ENCODE data around the gene ABT1.

The ABT1 gene

GRCh38 chr6:26593278-26594130 is 3.2 kb upstream of the ABT1 start:
- no peak for TF ChIP-seq CTCF (IDR thresholded peaks at IDR 0.05)
- Histone ChIP-seq H3K36me3 (ENCODE audit: control insufficient read depth, insufficient read depth, low read length) (no peaks in the 10 kb centered on the region), H3K9me3 (ENCODE audit: control insufficient read depth, low read length) (no peaks in the 10 kb centered on the region), H3K9ac (no peak overlapping the region), H3K4me1 (peaks cover 3% of the 10 kb centered on the region), H2AFZ (no peak overlapping the region), H3K4me3 (ENCODE audit: low read depth, low read length) (no peak overlapping the region), H3K27me3 (ENCODE audit: control insufficient read depth, insufficient read depth, low read length) (no peaks in the 10 kb centered on the region), H3K27ac (no peak overlapping the region), H3K79me2 (no peaks in the 10 kb centered on the region), H3K4me2 (ENCODE audit: low read length) (no peak overlapping the region)

GRCh38 chr6:26594131-26594498 is 2.6 kb upstream of the ABT1 start:
- no peaks in the 10 kb centered on the region for H3K27me3 ChIP-seq (ENCODE audit: control insufficient read depth, insufficient read depth, low read length)

DNA sequence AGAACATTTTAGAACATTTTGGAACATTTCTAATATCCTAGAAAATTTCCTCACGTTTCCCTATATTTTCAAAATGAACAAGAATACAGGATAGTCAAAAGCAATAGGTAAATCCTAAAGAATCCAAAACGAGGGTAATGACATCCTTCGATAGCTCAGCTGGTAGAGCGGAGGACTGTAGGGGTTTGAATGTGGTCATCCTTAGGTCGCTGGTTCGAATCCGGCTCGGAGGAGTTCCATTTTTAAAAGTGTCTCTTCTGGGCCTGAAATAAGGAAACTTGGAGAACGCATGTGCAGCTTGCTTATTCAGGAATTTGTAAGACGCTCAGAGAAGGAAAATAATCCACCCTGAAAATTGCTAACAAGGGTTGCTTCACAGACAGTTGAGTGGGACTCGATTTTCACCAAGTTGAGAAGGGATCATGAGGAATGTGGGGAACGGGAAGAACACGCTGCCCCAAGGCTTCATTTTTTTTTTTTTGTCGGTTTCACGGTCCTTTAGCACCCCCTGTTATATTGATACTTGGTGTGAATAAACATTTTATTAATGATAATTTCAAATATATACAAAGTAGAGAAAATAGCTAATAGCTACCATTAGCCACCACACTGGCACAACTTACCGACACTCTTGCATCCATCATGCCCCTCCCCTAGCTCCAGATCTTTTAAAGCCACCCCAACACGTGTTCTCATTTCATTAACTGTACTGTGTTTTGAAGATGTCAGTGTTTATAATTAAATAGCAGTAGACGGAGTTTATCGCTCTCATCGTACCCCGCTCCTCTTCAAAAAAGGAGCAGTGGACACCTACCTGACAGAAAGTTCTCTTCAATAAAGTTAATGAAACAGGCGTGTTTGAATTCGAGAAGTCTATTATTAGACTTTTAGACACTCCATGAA is 1.8 kb upstream of the ABT1 start:
- Histone ChIP-seq H3K4me2 (ENCODE audit: low read length) (peak overlapping the region; percentile 90), H3K4me1 (peaks cover 3% of the 10 kb centered on the region), H3K27me3 (ENCODE audit: control insufficient read depth, insufficient read depth, low read length) (no peaks in the 10 kb centered on the region), H3K9ac (no peak overlapping the region), H3K9me3 (ENCODE audit: control insufficient read depth, low read length) (no peaks in the 10 kb centered on the region), H3K4me3 (ENCODE audit: low read depth, low read length) (peak overlapping the region; percentile 85), H3K36me3 (ENCODE audit: control insufficient read depth, insufficient read depth, low read length) (no peaks in the 10 kb centered on the region), H3K79me2 (no peaks in the 10 kb centered on the region), H2AFZ (peak overlapping the region; percentile 80), H3K27ac (no peak overlapping the region)
- no peak for TF ChIP-seq CTCF (IDR thresholded peaks at IDR 0.05)

More at GRCh38 chr6:26594131-26594498, 2.6 kb upstream of the ABT1 start:
- Histone ChIP-seq H3K4me1 (peaks cover 3% of the 10 kb centered on the region), H3K4me3 (ENCODE audit: low read depth, low read length) (no peak overlapping the region), H3K9ac (no peak overlapping the region), H3K4me2 (ENCODE audit: low read length) (no peak overlapping the region), H2AFZ (no peak overlapping the region), H3K79me2 (no peaks in the 10 kb centered on the region), H3K27ac (no peak overlapping the region), H3K36me3 (ENCODE audit: control insufficient read depth, insufficient read depth, low read length) (no peaks in the 10 kb centered on the region), H3K9me3 (ENCODE audit: control insufficient read depth, low read length) (no peaks in the 10 kb centered on the region)
- TF ChIP-seq CTCF (IDR thresholded peaks at IDR 0.05): no peak

- Histone ChIP-seq H3K36me3 (ENCODE audit: control insufficient read depth, insufficient read depth, low read length) (no peaks in the 10 kb centered on the region), H3K9me3 (ENCODE audit: control insufficient read depth, low read length) (no peaks in the 10 kb centered on the region), H3K79me2 (no peaks in the 10 kb centered on the region), H3K4me1 (peaks cover 3% of the 10 kb centered on the region), H3K9ac (no peak overlapping the region), H3K4me3 (ENCODE audit: low read depth, low read length) (peak overlapping the region; percentile 85), H2AFZ (peak overlapping the region; percentile 80), H3K27ac (peak overlapping the region; percentile 7), H3K4me2 (ENCODE audit: low read length) (peak overlapping the region; percentile 90), H3K27me3 (ENCODE audit: control insufficient read depth, insufficient read depth, low read length) (no peaks in the 10 kb centered on the region)
- peak; percentile 97 for TF ChIP-seq CTCF (IDR thresholded peaks at IDR 0.05)
Measured at GRCh38 chr6:26595669-26596269, 984 bp upstream of the ABT1 start.
